ENCODE results near the gene MARK1. TPM values are rescaled to one million over a fixed set of nuclear protein-coding genes. Genes with fewer than 3 reads are reported as not detected.

The MARK1 gene
- total RNA-seq, 2 experiments from 2014 or later, result not detected

- no TSS peak for BruUV-seq (replicated peaks)
- Histone ChIP-seq H3K9me3 (ENCODE audit: low read length) (no peaks in the 10 kb centered on the region), H3K79me2 (ENCODE audit: insufficient read depth, low read depth, low read length) (no peaks in the 10 kb centered on the region), H2AFZ (ENCODE audit: low read length) (no peak overlapping the region), H3K4me3 (ENCODE audit: low read depth, low read length, poor library complexity, severe bottlenecking) (no peak overlapping the region), H3K4me2 (ENCODE audit: low read length) (no peak overlapping the region), H3K27ac (ENCODE audit: low read depth, low read length, poor library complexity, severe bottlenecking) (no peak overlapping the region), H3K9me2 (ENCODE audit: insufficient read depth, low read length) (no peaks in the 10 kb centered on the region), H3K4me1 (ENCODE audit: insufficient read depth, low read length, poor library complexity, severe bottlenecking) (no peaks in the 10 kb centered on the region), H3K36me3 (ENCODE audit: insufficient read depth, low read length) (no peaks in the 10 kb centered on the region), H4K20me1 (ENCODE audit: insufficient read depth, low read length) (no peaks in the 10 kb centered on the region)
- ChIA-PET POLR2A (interaction anchor here (0.6 to 1.4 kb wide), 3 partner anchors 18 to 1758 kb away, joined by 3 to 4 read pairs (median 4); no protein-coding TSS in a partner anchor), CTCF (ENCODE audit: unreplicated experiment) (no interaction called here)
- TF ChIP-seq EZH2phosphoT487 (IDR thresholded peaks at IDR 0.05; ENCODE audit: borderline replicate concordance, low read depth, low read length) (no peak), CTCF (conservative IDR thresholded peaks at IDR 0.05; ENCODE audit: low read length) (no peak)
- intact Hi-C loops (cut with micrococcal nuclease; ENCODE audit: unreplicated experiment), result no loop called here
- no peak for DNase-seq (ENCODE audit: low spot score)
These were observed 175.4 kb downstream of the MARK1 start for GRCh38 chr1:220703305-220703704.

- no peak overlapping the region for H3K27ac ChIP-seq (ENCODE audit: low read depth, low read length, poor library complexity, severe bottlenecking)
- H3K79me2 ChIP-seq (ENCODE audit: insufficient read depth, low read depth, low read length), result no peaks in the 10 kb centered on the region
- H3K36me3 ChIP-seq (ENCODE audit: insufficient read depth, low read length), result no peaks in the 10 kb centered on the region
- no peaks in the 10 kb centered on the region for H3K9me3 ChIP-seq (ENCODE audit: low read length)
- H4K20me1 ChIP-seq (ENCODE audit: insufficient read depth, low read length), result no peaks in the 10 kb centered on the region
- H3K9me2 ChIP-seq (ENCODE audit: insufficient read depth, low read length), result no peaks in the 10 kb centered on the region
- ChIA-PET CTCF (ENCODE audit: unreplicated experiment) (no interaction called here), POLR2A (no interaction called here)
- H3K4me2 ChIP-seq (ENCODE audit: low read length), result no peak overlapping the region
- no TSS peak for BruUV-seq (replicated peaks)
- H3K4me3 ChIP-seq (ENCODE audit: low read depth, low read length, poor library complexity, severe bottlenecking), result no peak overlapping the region
- no peak for DNase-seq (ENCODE audit: low spot score)
- no peak overlapping the region for H2AFZ ChIP-seq (ENCODE audit: low read length)
- TF ChIP-seq EZH2phosphoT487 (IDR thresholded peaks at IDR 0.05; ENCODE audit: borderline replicate concordance, low read depth, low read length) (no peak), CTCF (conservative IDR thresholded peaks at IDR 0.05; ENCODE audit: low read length) (no peak)
- intact Hi-C loops (cut with micrococcal nuclease; ENCODE audit: unreplicated experiment), result no loop called here
- no peaks in the 10 kb centered on the region for H3K4me1 ChIP-seq (ENCODE audit: insufficient read depth, low read length, poor library complexity, severe bottlenecking)
These were observed 177.8 kb downstream of the MARK1 start for GRCh38 chr1:220705782-220706181.

GRCh38 chr1:220706480-220706879 is 178.5 kb downstream of the MARK1 start:
- ChIA-PET POLR2A (no interaction called here), CTCF (ENCODE audit: unreplicated experiment) (no interaction called here)
- no TSS peak for BruUV-seq (replicated peaks)
- H2AFZ ChIP-seq (ENCODE audit: low read length), result no peak overlapping the region
- H4K20me1 ChIP-seq (ENCODE audit: insufficient read depth, low read length), result no peaks in the 10 kb centered on the region
- no peaks in the 10 kb centered on the region for H3K9me3 ChIP-seq (ENCODE audit: low read length)
- DNase-seq (ENCODE audit: low spot score), result no peak
- H3K79me2 ChIP-seq (ENCODE audit: insufficient read depth, low read depth, low read length), result no peaks in the 10 kb centered on the region
- no peaks in the 10 kb centered on the region for H3K36me3 ChIP-seq (ENCODE audit: insufficient read depth, low read length)
- H3K27ac ChIP-seq (ENCODE audit: low read depth, low read length, poor library complexity, severe bottlenecking), result no peak overlapping the region
- no peak overlapping the region for H3K4me3 ChIP-seq (ENCODE audit: low read depth, low read length, poor library complexity, severe bottlenecking)
- H3K4me2 ChIP-seq (ENCODE audit: low read length), result no peak overlapping the region
- no peak for TF ChIP-seq CTCF (conservative IDR thresholded peaks at IDR 0.05; ENCODE audit: low read length)
- no peak for TF ChIP-seq EZH2phosphoT487 (IDR thresholded peaks at IDR 0.05; ENCODE audit: borderline replicate concordance, low read depth, low read length)
- intact Hi-C loops (cut with micrococcal nuclease; ENCODE audit: unreplicated experiment), result no loop called here
- no peaks in the 10 kb centered on the region for H3K9me2 ChIP-seq (ENCODE audit: insufficient read depth, low read length)
- no peaks in the 10 kb centered on the region for H3K4me1 ChIP-seq (ENCODE audit: insufficient read depth, low read length, poor library complexity, severe bottlenecking)
